Non-pigmented ciliary epithelial cell (primary cell): ENCODE results near the gene SLC9A2.

ENCODE experiments used
- DNase-seq: peaks from one replicate; pipeline ENCODE4 v3.0.0-alpha.2; 2010; ENCODE audit warnings: low read depth

The SLC9A2 gene

DNA sequence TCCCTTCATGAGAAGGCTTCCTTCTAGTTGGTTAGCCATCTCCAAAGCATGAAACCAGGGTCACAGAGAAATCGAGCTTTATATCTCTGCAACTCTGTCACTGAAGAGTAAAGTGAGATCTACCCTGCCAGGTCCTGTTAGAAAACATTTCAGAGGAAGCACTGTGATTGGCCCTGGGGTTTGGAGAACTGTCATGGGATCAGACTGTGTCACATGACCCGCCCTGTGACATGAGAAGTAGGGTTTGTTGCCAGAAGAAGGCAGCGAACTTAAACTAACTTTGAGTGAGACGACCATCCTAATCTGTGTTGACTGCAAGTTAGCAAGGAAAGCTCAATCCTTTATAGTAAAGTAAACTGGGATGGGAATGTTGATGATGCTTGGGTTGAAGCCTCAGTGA, 55.5 kb downstream of the SLC9A2 start:
- no peak for DNase-seq

- DNase-seq: no peak
Measured at GRCh38 chr2:102677244-102678215, 58.2 kb downstream of the SLC9A2 start.

GRCh38 chr2:102678442-102678841, 59.1 kb downstream of the SLC9A2 start:
- no peak for DNase-seq

DNA sequence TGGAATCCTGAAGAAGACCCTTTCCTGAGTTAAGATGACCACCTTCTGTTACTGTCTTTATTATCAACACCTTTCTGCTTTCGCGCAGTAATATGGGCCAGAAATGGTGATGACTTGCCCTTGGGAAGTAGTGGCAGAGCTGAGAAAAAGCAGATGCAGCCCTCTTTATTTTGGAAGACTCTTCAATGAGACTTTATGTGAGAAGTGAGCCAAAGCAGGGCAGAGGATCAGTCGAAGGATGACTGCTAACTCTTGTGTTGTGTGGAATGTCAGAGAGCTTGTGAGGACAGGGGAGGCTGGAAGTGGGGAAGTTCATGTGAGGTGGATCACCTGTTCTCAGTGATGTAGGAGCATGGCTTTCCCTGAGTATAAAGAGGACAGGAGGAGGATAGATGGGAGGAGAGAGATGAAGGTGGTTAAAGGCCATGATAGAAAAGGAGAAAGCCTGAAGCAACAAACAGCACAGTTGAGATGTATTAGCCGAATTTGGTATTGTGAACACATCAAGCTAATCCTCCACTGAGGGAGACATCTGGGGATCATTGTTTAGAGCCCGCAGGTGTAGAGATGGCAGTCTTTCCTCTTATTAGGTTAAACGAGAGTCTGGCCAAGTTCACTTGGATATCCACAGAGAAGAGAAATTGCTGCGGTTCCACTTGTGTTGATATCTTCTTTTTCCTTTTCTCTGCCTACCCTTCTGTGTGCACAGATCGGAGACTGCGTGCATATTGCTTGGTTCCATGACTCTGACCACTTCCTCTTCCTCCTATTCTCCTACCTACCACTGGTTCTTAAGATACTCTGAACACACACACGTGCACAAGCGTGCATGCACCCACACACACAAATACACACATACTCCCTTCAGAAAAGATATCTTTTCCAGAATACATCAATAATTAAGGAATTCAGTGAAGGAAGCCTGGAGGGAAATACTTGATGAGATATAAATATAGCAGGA, 67.4 kb downstream of the SLC9A2 start:
- DNase-seq: no peak

DNA sequence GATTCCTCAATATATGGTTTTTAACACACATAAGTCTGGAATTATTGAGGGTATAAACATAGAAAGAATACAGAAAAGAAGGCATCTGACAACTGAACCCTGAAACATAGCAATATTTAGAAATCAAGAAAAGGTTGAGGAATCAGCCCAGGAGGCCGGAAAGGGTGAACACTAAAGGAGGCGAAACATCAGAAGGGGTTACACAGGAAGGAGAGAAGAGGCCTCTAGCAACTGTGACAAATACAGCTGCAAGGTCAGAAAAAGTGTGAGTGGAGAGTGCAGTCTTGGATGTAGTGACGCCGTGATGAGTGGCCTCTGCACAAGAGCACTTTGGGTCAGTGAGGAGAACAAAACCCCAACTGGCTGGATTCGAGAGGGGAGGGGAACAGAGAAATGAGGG, 70.7 kb downstream of the SLC9A2 start:
- no peak for DNase-seq

GRCh38 chr2:102696463-102696862, 77.1 kb downstream of the SLC9A2 start:
- no peak for DNase-seq

- DNase-seq: no peak
Measured at GRCh38 chr2:102698369-102699111, 79.2 kb downstream of the SLC9A2 start.

DNA sequence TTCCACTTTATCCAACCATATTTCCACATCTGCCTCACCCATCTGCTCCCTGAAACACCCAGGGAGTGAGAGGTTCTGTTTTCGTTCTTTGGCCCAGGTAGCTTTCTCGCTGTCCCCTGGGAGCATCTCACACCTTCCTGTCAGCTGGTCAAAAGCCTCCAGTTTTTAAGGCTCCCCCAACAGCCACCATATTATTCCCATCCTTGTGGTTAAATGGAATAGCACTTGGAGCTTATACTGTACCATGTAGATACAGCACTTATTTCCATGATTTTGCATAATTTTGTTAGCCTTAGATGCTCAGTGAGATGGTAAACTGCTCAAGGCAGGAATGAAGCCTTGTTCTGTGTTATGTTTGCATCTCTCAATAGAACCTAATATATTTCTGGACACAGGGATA, 84.0 kb downstream of the SLC9A2 start:
- no peak for DNase-seq

DNA sequence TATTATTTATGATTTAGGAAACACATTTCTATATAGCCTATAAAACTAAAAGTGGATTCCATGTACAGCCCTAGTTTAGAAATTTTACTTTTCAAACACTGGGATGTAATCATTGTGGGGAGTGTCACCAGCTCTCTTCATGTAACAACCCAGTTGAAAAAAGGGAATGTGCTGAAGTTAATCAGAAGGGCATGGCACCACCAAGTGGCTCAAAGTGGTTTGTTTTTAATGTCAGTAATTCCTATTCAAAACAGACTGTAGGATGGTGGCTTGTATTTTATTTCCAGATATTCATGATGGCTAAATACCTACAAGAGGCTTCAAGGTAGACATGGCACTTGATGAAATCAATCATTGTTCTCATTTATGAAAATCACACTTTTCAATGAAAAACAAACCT, 84.4 kb downstream of the SLC9A2 start:
- peak; percentile 11 for DNase-seq

- no peak for DNase-seq
Measured at GRCh38 chr2:102704531-102704930, 85.2 kb downstream of the SLC9A2 start.

- no peak for DNase-seq
Measured at GRCh38 chr2:102707796-102708695, 88.7 kb downstream of the SLC9A2 start.

DNA sequence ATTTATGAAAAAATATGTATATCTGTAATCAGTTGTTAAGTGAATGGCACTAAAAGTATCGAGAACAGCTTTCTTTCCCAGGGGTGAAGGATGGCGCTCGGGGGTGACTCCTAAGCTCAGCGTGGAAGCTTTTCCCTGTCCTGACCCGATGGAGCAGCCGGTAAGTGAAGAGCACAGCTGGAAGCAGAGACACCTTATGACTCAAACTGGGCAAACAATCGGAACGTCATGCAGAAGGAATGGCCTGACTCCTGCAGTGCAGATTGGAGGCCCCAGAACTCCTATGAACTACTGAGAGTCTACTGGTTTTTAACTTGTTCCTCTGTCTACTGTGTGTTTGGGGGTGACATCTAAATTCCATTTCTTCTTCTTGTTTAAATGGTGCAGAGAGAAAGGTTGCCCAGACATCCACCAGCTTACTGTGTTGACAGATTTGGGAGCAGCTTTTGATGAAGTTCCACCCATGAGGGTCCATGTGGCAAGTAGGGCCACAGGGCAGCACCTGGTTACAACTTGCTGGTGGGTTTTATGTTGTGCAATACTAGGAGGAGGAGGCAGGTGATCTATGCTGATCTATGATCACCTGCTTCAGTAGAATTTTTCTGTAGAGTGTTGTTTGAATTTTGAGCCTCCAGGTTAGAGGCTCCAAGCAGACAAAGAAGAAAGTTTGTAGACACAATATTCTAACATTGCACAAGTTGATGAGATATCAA, 89.7 kb downstream of the SLC9A2 start:
- peak; percentile 46 for DNase-seq

DNA sequence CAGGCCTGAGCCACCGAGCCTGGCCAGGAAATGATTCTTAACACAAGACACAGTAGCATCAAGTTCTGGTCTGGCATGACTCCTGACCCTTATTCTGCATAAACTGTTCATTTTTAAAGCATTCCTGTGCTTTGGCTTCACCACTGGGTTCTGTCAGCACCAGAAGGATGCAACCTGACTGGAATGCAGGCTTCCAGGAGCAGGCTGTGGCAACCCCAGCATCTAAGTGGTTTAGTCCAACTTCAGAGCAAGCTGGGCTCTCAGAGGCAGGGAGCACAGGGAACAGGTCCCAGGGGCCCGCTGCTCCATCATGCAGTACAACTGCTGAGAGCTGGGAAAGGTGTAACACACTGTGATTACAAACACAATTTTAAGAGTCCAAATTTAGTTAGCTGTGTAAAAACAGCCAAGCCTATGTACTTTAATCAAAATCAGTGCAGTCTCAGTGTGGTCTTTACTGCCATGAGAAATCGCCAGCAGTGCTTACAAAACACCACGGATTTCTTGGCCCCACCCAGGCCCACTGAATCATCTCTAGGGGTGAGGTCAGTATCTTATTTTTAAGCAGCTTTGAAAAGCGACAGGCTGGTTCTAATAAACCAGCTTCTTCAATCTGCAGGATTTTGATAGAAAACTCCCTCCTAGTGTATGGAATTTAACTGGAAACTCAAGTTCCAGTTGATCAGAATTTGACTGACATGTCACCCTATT, 98.1 kb downstream of the SLC9A2 start:
- DNase-seq: no peak

DNA sequence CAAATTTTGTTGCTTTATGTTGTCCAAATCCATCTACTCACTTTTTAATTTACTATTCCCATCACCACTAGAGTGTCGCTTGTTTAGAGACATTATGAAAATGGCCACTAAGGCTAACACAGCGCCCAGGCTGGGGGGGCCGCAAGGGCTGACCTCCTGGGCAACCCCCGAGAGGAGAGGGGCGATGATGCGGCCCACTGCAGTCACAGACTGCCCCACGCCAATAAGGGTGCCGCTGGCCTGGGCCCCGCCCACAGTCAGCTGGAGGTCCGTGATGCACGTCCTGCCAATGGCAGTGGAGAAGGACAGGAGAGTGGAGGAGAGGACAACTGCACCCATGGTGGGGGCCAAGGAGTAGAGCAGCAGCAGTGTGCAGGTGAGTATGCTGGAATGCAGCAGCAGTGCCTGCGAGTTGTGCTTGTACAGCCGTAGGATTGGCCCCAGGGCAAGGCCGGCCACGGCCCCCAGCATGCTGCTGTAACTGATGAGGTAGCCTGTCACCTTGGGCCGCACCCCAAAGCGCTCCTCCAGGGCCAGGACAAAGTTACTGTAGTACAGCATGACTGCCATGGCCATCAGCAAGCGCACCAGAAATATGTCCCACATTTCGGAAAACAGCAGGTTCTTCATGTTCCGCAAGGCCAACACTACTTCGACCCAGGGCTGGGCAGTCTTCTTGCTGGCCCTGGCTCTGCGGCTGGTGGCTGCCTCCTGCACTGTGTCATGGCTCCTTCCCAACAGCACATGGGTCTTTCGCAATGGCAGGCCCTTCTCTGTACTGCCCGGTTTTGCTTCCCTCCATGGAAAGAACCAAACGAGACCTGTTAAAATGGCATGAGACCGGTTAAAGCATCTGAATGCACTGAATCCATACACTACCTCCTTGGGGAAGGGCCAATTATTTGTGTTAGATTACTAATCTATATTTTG, 99.3 kb downstream of the SLC9A2 start:
- DNase-seq: no peak

GRCh38 chr2:102724016-102724490, 104.7 kb downstream of the SLC9A2 start:
- DNase-seq: no peak

DNA sequence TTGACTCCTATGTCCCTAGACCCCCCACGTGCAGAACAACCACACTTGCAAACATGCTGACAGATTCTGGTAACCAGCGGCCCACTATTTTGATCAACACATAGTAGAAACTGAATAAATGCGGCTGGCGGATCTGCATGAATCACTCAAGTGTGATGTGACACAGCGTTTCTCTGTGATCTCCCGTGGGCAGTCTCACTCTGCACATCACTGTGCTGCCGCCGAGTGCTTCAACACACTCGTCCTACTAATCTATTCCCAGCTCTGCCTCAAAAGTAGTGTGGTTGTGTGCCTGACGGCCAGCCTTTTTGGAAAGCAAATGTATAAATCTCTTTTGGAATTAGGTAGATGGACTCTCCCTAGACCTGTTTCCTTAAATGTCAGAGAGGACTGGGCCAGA, 105.2 kb downstream of the SLC9A2 start:
- no peak for DNase-seq

GRCh38 chr2:102726128-102727087, 107.1 kb downstream of the SLC9A2 start:
- no peak for DNase-seq
